Thymus (tissue), 11 donors: ENCODE measurements around the gene TAGLN2. TPM values are rescaled to one million over a fixed set of nuclear protein-coding genes. Genes with fewer than 3 reads are reported as not detected.

Experiments
- DNase-seq, 9 donors: peaks; one replicate each; pipeline ENCODE4 v3.0.0-alpha.2; 2013; ENCODE audit warnings: low spot score in 9 of 9, low read depth in 6 of 9, missing footprints in 1 of 9
- H3K27ac ChIP-seq, 2 donors: one replicate each; pipeline ENCODE4 v1.5.1; 2013; ENCODE audit warnings: control low read depth in 1 of 2, low read depth in 1 of 2, low read length in 1 of 2, mild to moderate bottlenecking in 1 of 2, moderate library complexity in 1 of 2
- H3K27me3 ChIP-seq, 2 donors: one replicate each; pipeline ENCODE4 v1.5.1; 2013; ENCODE audit warnings: low read length in 1 of 2; ENCODE audit not compliant: control insufficient read depth in 2 of 2, insufficient read depth in 1 of 2
- H3K36me3 ChIP-seq, 2 donors: one replicate each; pipeline ENCODE4 v1.5.1; 2013; ENCODE audit warnings: low read length in 1 of 2, mild to moderate bottlenecking in 1 of 2, moderate library complexity in 1 of 2; ENCODE audit not compliant: control insufficient read depth in 2 of 2, insufficient read depth in 2 of 2
- H3K4me1 ChIP-seq, 2 donors: one replicate each; pipeline ENCODE4 v1.5.1; 2013; ENCODE audit warnings: low read length in 2 of 2; ENCODE audit not compliant: control insufficient read depth in 2 of 2, insufficient read depth in 2 of 2
- H3K4me3 ChIP-seq, 2 donors: one replicate each; pipeline ENCODE4 v1.5.1; 2013; ENCODE audit warnings: low read length in 2 of 2, control low read depth in 1 of 2, mild to moderate bottlenecking in 1 of 2
- H3K9me3 ChIP-seq, 2 donors: one replicate each; pipeline ENCODE4 v1.5.1; 2013; ENCODE audit warnings: low read length in 1 of 2, mild to moderate bottlenecking in 1 of 2; ENCODE audit not compliant: control insufficient read depth in 2 of 2, insufficient read depth in 1 of 2
- WGBS: extraction: QIAGEN DNeasy Blood & Tissue Kit; methylation state at CpG from one replicate; pipeline ENCODE4 v1.1.7; 2013; 5-methylcytosine and 5-hydroxymethylcytosine counted together
- polyA plus RNA-seq: library from polyadenylated mRNA; stranded (reverse); fragments of 200-250 nt; gene quantifications from one replicate; pipeline ENCODE4 v1.2.3, GENCODE V29; 2013
- total RNA-seq: library from RNA; stranded (reverse); fragments of 120-200 nt; gene quantifications from one replicate; pipeline ENCODE4 v1.2.4, GENCODE V29; 2013
- donor health status: healthy.

The TAGLN2 gene
- total and polyA plus RNA-seq, 2 donors, result 172 to 429 TPM

GRCh38 chr1:159869173-159869572 lies 56.1 kb downstream of the TAGLN2 start:
- DNase-seq, result peak in 4 of 9 donors; percentile 21 to 61 (median 31)
- no peak overlapping the region for H3K4me3 ChIP-seq
- H3K4me1 ChIP-seq, result peaks cover 15 to 34% of the 10 kb centered on the region in 2 donors
- 8% methylated on average over 4 of the region's 4 CpGs for WGBS
- no peaks in the 10 kb centered on the region for H3K36me3 ChIP-seq
- peaks cover 0 to 3% of the 10 kb centered on the region in 2 donors for H3K9me3 ChIP-seq
- no peaks in the 10 kb centered on the region for H3K27me3 ChIP-seq
- H3K27ac ChIP-seq, result no peak overlapping the region

GRCh38 chr1:159868766-159869165 lies 56.5 kb downstream of the TAGLN2 start:
- Histone ChIP-seq H3K9me3 (peaks cover 0 to 3% of the 10 kb centered on the region in 2 donors), H3K4me1 (peaks cover 15 to 34% of the 10 kb centered on the region in 2 donors), H3K4me3 (no peak overlapping the region), H3K36me3 (no peaks in the 10 kb centered on the region), H3K27me3 (no peaks in the 10 kb centered on the region), H3K27ac (no peak overlapping the region)
- 51% methylated on average over 3 of the region's 3 CpGs for WGBS
- no peak for DNase-seq

Other genes with a start within 250 kb of the TAGLN2 start
- gene CRP, start 210.9 kb downstream of the TAGLN2 start, total RNA-seq, result 0.05 TPM
- 1.3 TPM for gene CRP, start 210.9 kb downstream of the TAGLN2 start, polyA plus RNA-seq
- 24.3 TPM for gene DUSP23, start 144.5 kb downstream of the TAGLN2 start, total RNA-seq
- 162 TPM for gene DUSP23, start 144.5 kb downstream of the TAGLN2 start, polyA plus RNA-seq
- 0.33 TPM for gene FCRL6, start 123.1 kb downstream of the TAGLN2 start, total RNA-seq
- 0.57 TPM for gene FCRL6, start 123.1 kb downstream of the TAGLN2 start, polyA plus RNA-seq
- gene SLAMF8, start 98.6 kb downstream of the TAGLN2 start, total RNA-seq, result 14.2 TPM
- 13.3 TPM for gene SLAMF8, start 98.6 kb downstream of the TAGLN2 start, polyA plus RNA-seq
- 0.24 TPM for gene VSIG8, start 62.9 kb downstream of the TAGLN2 start, total RNA-seq
- gene VSIG8, start 62.9 kb downstream of the TAGLN2 start, polyA plus RNA-seq, result 2.6 TPM
- 0.52 TPM for gene CFAP45, start 25.3 kb downstream of the TAGLN2 start, total RNA-seq
- gene CFAP45, start 25.3 kb downstream of the TAGLN2 start, polyA plus RNA-seq, result 1.3 TPM
- gene IGSF9, start 20.1 kb upstream of the TAGLN2 start, total RNA-seq, result 1.7 TPM
- 4.1 TPM for gene IGSF9, start 20.1 kb upstream of the TAGLN2 start, polyA plus RNA-seq
- gene SLAMF9, start 28.7 kb upstream of the TAGLN2 start, total RNA-seq, result 0.09 TPM
- gene SLAMF9, start 28.7 kb upstream of the TAGLN2 start, polyA plus RNA-seq, result 0.71 TPM
- gene PIGM, start 106.5 kb upstream of the TAGLN2 start, total RNA-seq, result 3.1 TPM
- 5.7 TPM for gene PIGM, start 106.5 kb upstream of the TAGLN2 start, polyA plus RNA-seq
- 0.33 TPM for gene KCNJ10, start 144.7 kb upstream of the TAGLN2 start, total RNA-seq
- 0.27 TPM for gene KCNJ10, start 144.7 kb upstream of the TAGLN2 start, polyA plus RNA-seq
- 0.05 TPM for gene KCNJ9, start 156.0 kb upstream of the TAGLN2 start, total RNA-seq
- 0.09 TPM for gene KCNJ9, start 156.0 kb upstream of the TAGLN2 start, polyA plus RNA-seq
- gene IGSF8, start 173.1 kb upstream of the TAGLN2 start, total RNA-seq, result 15.6 TPM
- 22.3 TPM for gene IGSF8, start 173.1 kb upstream of the TAGLN2 start, polyA plus RNA-seq
- gene ATP1A2, start 190.3 kb upstream of the TAGLN2 start, total RNA-seq, result 0.38 TPM
- 1.3 TPM for gene ATP1A2, start 190.3 kb upstream of the TAGLN2 start, polyA plus RNA-seq
- gene ATP1A4, start 226.1 kb upstream of the TAGLN2 start, total RNA-seq, result 0.28 TPM
- 0.62 TPM for gene ATP1A4, start 226.1 kb upstream of the TAGLN2 start, polyA plus RNA-seq